ENCODE data around the gene LBX2.

The LBX2 gene

GRCh38 chr2:74491648-74492544, 7.5 kb downstream of the LBX2 start:
- TF ChIP-seq CTCF (IDR thresholded peaks at IDR 0.05), result no peak

- TF ChIP-seq CTCF (IDR thresholded peaks at IDR 0.05), result no peak
Measured at GRCh38 chr2:74489906-74490305, 9.5 kb downstream of the LBX2 start.

- no peak for TF ChIP-seq CTCF (IDR thresholded peaks at IDR 0.05)
Measured at GRCh38 chr2:74488643-74489481, 10.5 kb downstream of the LBX2 start.

- no peak for TF ChIP-seq CTCF (IDR thresholded peaks at IDR 0.05)
Measured at GRCh38 chr2:74486141-74486540, 13.3 kb downstream of the LBX2 start.

- TF ChIP-seq CTCF (IDR thresholded peaks at IDR 0.05), result peak; percentile 62
Measured at GRCh38 chr2:74482801-74483674, 16.4 kb downstream of the LBX2 start, which contains the start of the genes CCDC142 and TTC31. CCDC142 (minus strand) TSS chr2:74482998; CDS start chr2:74482837, 161 bp downstream. TTC31 (plus strand) TSS chr2:74483081; CDS start chr2:74483096, 15 bp downstream.

GRCh38 chr2:74481961-74482800, 17.2 kb downstream of the LBX2 start:
- TF ChIP-seq CTCF (IDR thresholded peaks at IDR 0.05), result no peak
